RWPE2 (cell line): ENCODE measurements around the gene LIPJ.

Source experiments
- ATAC-seq: fragments of 200-7000 bp; cut with Tn5 transposase; 3 replicates; pipeline ENCODE4 v1.9.1; 2021; ENCODE audit warnings: low read depth
- DNase-seq: peaks from one replicate; pipeline ENCODE4 v3.0.0-alpha.2; 2020; ENCODE audit warnings: low spot score
- H3K27ac ChIP-seq: fragments of 450-650 bp; 2 replicates; pipeline ENCODE4 v1.5.1; 2017; ENCODE audit warnings: mild to moderate bottlenecking; ENCODE audit not compliant: poor library complexity, severe bottlenecking
- H3K27me3 ChIP-seq: fragments of 250-450 bp; sonication (Bioruptor Pico); 2 replicates; pipeline ENCODE4 v1.5.1; 2021; ENCODE audit warnings: mild to moderate bottlenecking, moderate library complexity; ENCODE audit not compliant: insufficient read depth, poor library complexity, severe bottlenecking
- H3K36me3 ChIP-seq: fragments of 250-450 bp; sonication (Bioruptor Pico); 2 replicates; pipeline ENCODE4 v1.5.1; 2020; ENCODE audit warnings: low read depth, mild to moderate bottlenecking, moderate library complexity
- H3K4me1 ChIP-seq: fragments of 250-450 bp; sonication (Bioruptor Pico); 2 replicates; pipeline ENCODE4 v1.5.1; 2021; ENCODE audit warnings: mild to moderate bottlenecking, moderate library complexity; ENCODE audit not compliant: insufficient read depth, poor library complexity, severe bottlenecking
- H3K4me3 ChIP-seq: fragments of 250-450 bp; sonication (Bioruptor Pico); 2 replicates; pipeline ENCODE4 v1.5.1; 2021; ENCODE audit warnings: mild to moderate bottlenecking, moderate library complexity; ENCODE audit not compliant: severe bottlenecking
- H3K9me3 ChIP-seq: fragments of 250-450 bp; sonication (Bioruptor Pico); 2 replicates; pipeline ENCODE4 v1.5.1; 2021; ENCODE audit warnings: mild to moderate bottlenecking, moderate library complexity; ENCODE audit not compliant: severe bottlenecking
- CTCF ChIP-seq: fragments of 450-650 bp; IDR thresholded peaks from one replicate; pipeline ENCODE4 v1.5.1; 2017; ENCODE audit warnings: mild to moderate bottlenecking, moderate library complexity; ENCODE audit not compliant: poor library complexity, severe bottlenecking

LIPJ gene

DNA sequence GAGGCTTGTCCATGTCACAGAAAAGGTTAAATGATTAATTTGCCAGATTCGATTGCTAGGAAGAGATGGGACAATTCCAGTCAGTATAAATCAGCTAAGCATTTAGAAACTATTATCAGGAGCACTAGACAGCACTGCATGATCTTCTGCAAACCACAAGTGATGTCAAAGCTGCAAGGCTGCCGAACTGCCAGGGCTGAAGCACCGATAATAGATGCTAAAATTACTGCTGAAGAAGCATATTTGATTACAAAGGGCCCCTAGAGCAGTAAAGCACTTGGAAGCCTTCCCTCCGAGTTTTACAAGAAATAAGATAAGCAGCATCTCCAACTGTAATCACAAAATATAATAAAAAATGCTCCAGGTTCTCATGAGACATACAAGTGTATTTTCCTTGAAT lies 44.0 kb upstream of the LIPJ start:
- Histone ChIP-seq H3K27me3 (no peaks in the 10 kb centered on the region), H3K9me3 (no peaks in the 10 kb centered on the region), H3K27ac (no peak overlapping the region), H3K36me3 (no peaks in the 10 kb centered on the region), H3K4me3 (no peak overlapping the region), H3K4me1 (peaks cover 21% of the 10 kb centered on the region)
- no peak for TF ChIP-seq CTCF
- DNase-seq, result no peak
- no peak for ATAC-seq

- ATAC-seq (no peak), DNase-seq (no peak)
- Histone ChIP-seq H3K27ac (no peak overlapping the region), H3K27me3 (no peaks in the 10 kb centered on the region), H3K36me3 (no peaks in the 10 kb centered on the region), H3K4me3 (no peak overlapping the region), H3K9me3 (no peaks in the 10 kb centered on the region), H3K4me1 (peaks cover 21% of the 10 kb centered on the region)
- TF ChIP-seq CTCF, result no peak
Observed at GRCh38 chr10:88544140-88544870, 42.3 kb upstream of the LIPJ start.

- H3K36me3 ChIP-seq, result no peaks in the 10 kb centered on the region
- H3K4me3 ChIP-seq, result no peak overlapping the region
- DNase-seq, result no peak
- H3K27me3 ChIP-seq, result no peaks in the 10 kb centered on the region
- H3K4me1 ChIP-seq, result peaks cover 15% of the 10 kb centered on the region
- no peaks in the 10 kb centered on the region for H3K9me3 ChIP-seq
- no peak for TF ChIP-seq CTCF
- H3K27ac ChIP-seq, result no peak overlapping the region
- ATAC-seq, result no peak
Observed at GRCh38 chr10:88545359-88545758, 41.2 kb upstream of the LIPJ start.

GRCh38 chr10:88546497-88546896 lies 40.1 kb upstream of the LIPJ start:
- ATAC-seq (no peak), DNase-seq (no peak)
- H3K4me3 ChIP-seq, result no peak overlapping the region
- no peaks in the 10 kb centered on the region for H3K36me3 ChIP-seq
- TF ChIP-seq CTCF, result no peak
- H3K27me3 ChIP-seq, result no peaks in the 10 kb centered on the region
- no peaks in the 10 kb centered on the region for H3K9me3 ChIP-seq
- no peak overlapping the region for H3K27ac ChIP-seq
- H3K4me1 ChIP-seq, result peaks cover 4% of the 10 kb centered on the region

- peaks cover 3% of the 10 kb centered on the region for H3K4me1 ChIP-seq
- no peak overlapping the region for H3K27ac ChIP-seq
- ATAC-seq (no peak), DNase-seq (no peak)
- H3K4me3 ChIP-seq, result no peak overlapping the region
- H3K27me3 ChIP-seq, result no peaks in the 10 kb centered on the region
- no peaks in the 10 kb centered on the region for H3K36me3 ChIP-seq
- no peak for TF ChIP-seq CTCF
- no peaks in the 10 kb centered on the region for H3K9me3 ChIP-seq
Observed at GRCh38 chr10:88551246-88551645, 35.3 kb upstream of the LIPJ start.
